HEK293T (cell line): ENCODE data around the gene POLG.

Experiments used
- BHLHE40 ChIP-seq: fragments of 450-650 bp; IDR thresholded peaks from 2 replicates; pipeline ENCODE4 v1.6.1; 2016; ENCODE audit warnings: mild to moderate bottlenecking, moderate library complexity, borderline replicate concordance
- CTBP1 ChIP-seq: fragments of 450-650 bp; IDR thresholded peaks from 2 replicates; pipeline ENCODE4 v1.6.1; 2016; ENCODE audit warnings: borderline replicate concordance
- FOXK2 ChIP-seq: fragments of 450-650 bp; IDR thresholded peaks from 2 replicates; pipeline ENCODE4 v1.6.1; 2016; ENCODE audit warnings: mild to moderate bottlenecking
- FOXM1 ChIP-seq: fragments of 450-650 bp; IDR thresholded peaks from 2 replicates; pipeline ENCODE4 v1.6.1; 2017; ENCODE audit warnings: mild to moderate bottlenecking, borderline replicate concordance
- HDGF ChIP-seq: fragments of 450-650 bp; IDR thresholded peaks from 2 replicates; pipeline ENCODE4 v1.6.1; 2017; ENCODE audit warnings: antibody characterized with exemption, borderline replicate concordance
- SP1 ChIP-seq: fragments of 450-650 bp; IDR thresholded peaks from 2 replicates; pipeline ENCODE4 v1.6.1; 2017
- SUZ12 ChIP-seq: fragments of 450-650 bp; IDR thresholded peaks from 2 replicates; pipeline ENCODE4 v1.6.1; 2016; ENCODE audit warnings: mild to moderate bottlenecking
- TARDBP ChIP-seq: fragments of 450-650 bp; IDR thresholded peaks from 2 replicates; pipeline ENCODE4 v1.6.1; 2016
- ZNF384 ChIP-seq: fragments of 450-650 bp; IDR thresholded peaks from 2 replicates; pipeline ENCODE4 v1.6.1; 2016
- TF ChIP-seq, protein P1 (sequence below): fragments of 450-650 bp; IDR thresholded peaks from 2 replicates; pipeline ENCODE4 v1.6.1; 2016

DNA sequence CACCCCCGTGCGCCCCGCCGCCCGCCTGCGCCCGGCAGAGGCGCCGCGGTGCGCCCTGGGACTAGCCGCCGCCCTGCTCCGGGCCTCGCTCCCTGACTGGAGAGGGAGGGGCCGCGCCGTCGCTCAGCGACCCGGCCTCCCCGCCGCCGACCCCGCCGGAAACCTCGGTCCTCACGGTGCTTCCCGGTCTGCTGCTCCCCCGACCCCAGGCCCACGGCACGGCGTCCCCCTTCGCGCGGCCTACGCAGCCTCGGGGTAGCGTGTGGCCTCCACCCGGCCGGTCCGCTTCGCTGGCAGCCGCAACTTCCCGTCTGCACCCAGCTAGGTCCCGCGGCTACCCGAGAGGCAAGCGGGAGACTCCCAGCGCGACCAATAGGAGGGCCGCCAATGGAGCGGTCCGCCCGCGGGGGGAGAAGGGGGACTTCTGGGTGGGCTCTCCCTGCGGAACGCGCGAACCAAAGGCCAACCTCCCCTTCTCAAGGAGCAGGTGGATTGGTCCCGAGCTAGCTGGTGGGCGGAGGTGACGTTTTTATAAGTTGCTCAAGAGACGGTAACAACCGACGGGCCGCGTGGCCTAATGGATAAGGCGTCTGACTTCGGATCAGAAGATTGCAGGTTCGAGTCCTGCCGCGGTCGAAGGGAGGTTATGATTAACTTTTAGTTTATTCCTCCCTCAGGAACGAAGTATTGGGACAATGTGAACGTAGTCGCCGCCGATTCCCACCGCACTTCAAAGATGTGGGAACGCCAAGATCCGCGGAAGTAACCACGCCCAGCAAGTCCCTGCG, at the start of gene POLG:
- TF ChIP-seq FOXK2 (no peak), FOXM1 (peak; percentile 88), SUZ12 (no peak), TARDBP (peak; percentile 53; the same call in 1 of the 2 replicates), ZNF384 (no peak), BHLHE40 (peak; percentile 84), CTBP1 (peak; percentile 20; the same call in 1 of the 2 replicates), SP1 (no peak), HDGF (no peak)
- TF ChIP-seq, protein P1, sequence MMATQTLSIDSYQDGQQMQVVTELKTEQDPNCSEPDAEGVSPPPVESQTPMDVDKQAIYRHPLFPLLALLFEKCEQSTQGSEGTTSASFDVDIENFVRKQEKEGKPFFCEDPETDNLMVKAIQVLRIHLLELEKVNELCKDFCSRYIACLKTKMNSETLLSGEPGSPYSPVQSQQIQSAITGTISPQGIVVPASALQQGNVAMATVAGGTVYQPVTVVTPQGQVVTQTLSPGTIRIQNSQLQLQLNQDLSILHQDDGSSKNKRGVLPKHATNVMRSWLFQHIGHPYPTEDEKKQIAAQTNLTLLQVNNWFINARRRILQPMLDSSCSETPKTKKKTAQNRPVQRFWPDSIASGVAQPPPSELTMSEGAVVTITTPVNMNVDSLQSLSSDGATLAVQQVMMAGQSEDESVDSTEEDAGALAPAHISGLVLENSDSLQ: no peak
